GM12878 (cell line): ENCODE measurements around the gene LIN7A. TPM values are rescaled to one million over a fixed set of nuclear protein-coding genes. Genes with fewer than 3 reads are reported as not detected.

ENCODE experiments used
- ATAC-seq: fragments of 200-7000 bp; cut with Tn5 transposase; 3 replicates; pipeline ENCODE4 v1.9.1; 2020; ENCODE audit warnings: mild to moderate bottlenecking, moderate library complexity
- BruUV-seq: library from RNA; stranded (reverse); fragments of 400-500 nt; replicated peaks from 2 replicates; lab custom pipeline; 2021; lab: Mats Ljungman, UMichigan
- CTCF ChIA-PET: fragments of 300-600 bp; sonication (Branson Sonifier 250); formaldehyde crosslinking; extraction: SDS; loops from one replicate; lab custom pipeline; 2021; ENCODE audit warnings: inconsistent platforms; lab: Yijun Ruan, JAX
- POLR2A ChIA-PET: fragments of 350-600 bp; formaldehyde crosslinking; extraction: SDS; loops from one replicate; lab custom pipeline; 2021; ENCODE audit warnings: inconsistent platforms; lab: Charles Lee
- RAD21 ChIA-PET: fragments of 300-600 bp; sonication (Branson Sonifier 250); formaldehyde crosslinking; loops from one replicate; lab custom pipeline; 2023; ENCODE audit warnings: antibody characterized with exemption; ENCODE audit not compliant: unreplicated experiment; lab: Charles Lee
- SMC1A ChIA-PET: fragments of 300-600 bp; sonication (Branson Sonifier 250); formaldehyde crosslinking; loops from one replicate; lab custom pipeline; 2023; ENCODE audit not compliant: unreplicated experiment, uncharacterized antibody; lab: Charles Lee
- DNase-seq: peaks from one replicate; pipeline ENCODE4 v3.0.0-alpha.2; 2011; ENCODE audit warnings: low read depth, low spot score
- FAIRE-seq: peaks from 3 replicates; lab custom pipeline; 2011; peaks lifted over from hg19 to GRCh38; lab: Jason Lieb, UNC
- H2AFZ ChIP-seq: 2 replicates; pipeline ENCODE4 v1.6.0; 2011; ENCODE audit warnings: low read depth, low read length, control low read depth; ENCODE audit not compliant: control insufficient read depth
- H3K27ac ChIP-seq: 2 replicates; pipeline ENCODE4 v1.5.1; 2011; ENCODE audit warnings: control low read depth; ENCODE audit not compliant: control insufficient read depth, insufficient read depth
- H3K27me3 ChIP-seq, 2 experiments: replicated peaks in 1 of 2; 2 replicates each; pipeline versions ENCODE4 v1.6.0 to v1.6.1; 2011; ENCODE audit warnings: low read length in 1 of 2; ENCODE audit not compliant: control insufficient read depth in 2 of 2, insufficient read depth in 2 of 2
- H3K36me3 ChIP-seq, 2 experiments: 2 replicates each; pipeline ENCODE4 v1.5.1; 2011; ENCODE audit warnings: low read length in 1 of 2; ENCODE audit not compliant: control insufficient read depth in 2 of 2, insufficient read depth in 2 of 2
- H3K4me1 ChIP-seq: 2 replicates; pipeline ENCODE4 v1.6.1; 2011; ENCODE audit warnings: mild to moderate bottlenecking, low read length, moderate library complexity, mixed read lengths; ENCODE audit not compliant: control insufficient read depth, insufficient read depth
- H3K4me2 ChIP-seq: 2 replicates; pipeline ENCODE4 v1.6.0; 2011; ENCODE audit warnings: control low read depth; ENCODE audit not compliant: control insufficient read depth, insufficient read depth
- H3K4me3 ChIP-seq: fragments of 200-600 bp; sonication (generic); 2 replicates; pipeline ENCODE4 v1.5.1; 2016
- H3K79me2 ChIP-seq: 2 replicates; pipeline ENCODE4 v1.6.0; 2011; ENCODE audit warnings: low read length; ENCODE audit not compliant: control insufficient read depth, insufficient read depth
- H3K9ac ChIP-seq: 2 replicates; pipeline ENCODE4 v1.8.0; 2011; ENCODE audit warnings: low read length, control low read depth, mixed read lengths; ENCODE audit not compliant: control insufficient read depth, insufficient read depth
- H3K9me3 ChIP-seq: replicated peaks from 3 replicates; pipeline ENCODE4 v1.5.1; 2011; ENCODE audit warnings: mild to moderate bottlenecking, low read length; ENCODE audit not compliant: control insufficient read depth, insufficient read depth
- H4K20me1 ChIP-seq: 2 replicates; pipeline ENCODE4 v1.6.0; 2011; ENCODE audit not compliant: control insufficient read depth, insufficient read depth
- BACH1 ChIP-seq: fragments of 450-650 bp; IDR thresholded peaks from 2 replicates; pipeline ENCODE4 v1.6.1; 2017; ENCODE audit warnings: mild to moderate bottlenecking, borderline replicate concordance
- CBFB ChIP-seq: IDR thresholded peaks from 2 replicates; pipeline ENCODE4 v1.6.1; 2016; ENCODE audit warnings: antibody characterized with exemption, low read depth
- CREB1 ChIP-seq: IDR thresholded peaks from 2 replicates; pipeline ENCODE4 v1.6.1; 2012; ENCODE audit warnings: low read depth, mild to moderate bottlenecking, inconsistent platforms
- DPF2 ChIP-seq: fragments of 450-650 bp; IDR thresholded peaks from 2 replicates; pipeline ENCODE4 v1.6.1; 2017; ENCODE audit warnings: mild to moderate bottlenecking
- E4F1 ChIP-seq: fragments of 450-650 bp; IDR thresholded peaks from 2 replicates; pipeline ENCODE4 v1.6.1; 2018; ENCODE audit warnings: borderline replicate concordance, mild to moderate bottlenecking; ENCODE audit not compliant: partially characterized antibody
- EP300 ChIP-seq, 2 experiments: fragments of 150-350 bp in 1 of 2; IDR thresholded peaks; 2 replicates each; pipeline ENCODE4 v1.6.1; 2011 to 2012; ENCODE audit warnings: low read depth in 2 of 2, low read length in 2 of 2, borderline replicate concordance in 1 of 2, improper control_type of control experiment in 1 of 2, inconsistent platforms in 1 of 2; ENCODE audit not compliant: control insufficient read depth in 1 of 2
- ESRRA ChIP-seq: IDR thresholded peaks from 2 replicates; pipeline ENCODE4 v1.6.1; 2012; ENCODE audit warnings: mild to moderate bottlenecking, low read length, improper control_type of control experiment
- HDAC2 ChIP-seq: fragments of 200-600 bp; sonication (generic); IDR thresholded peaks from 2 replicates; pipeline ENCODE4 v1.6.1; 2017
- HDGF ChIP-seq: fragments of 450-650 bp; IDR thresholded peaks from 2 replicates; pipeline ENCODE4 v1.6.1; 2016; ENCODE audit warnings: antibody characterized with exemption
- HSF1 ChIP-seq: fragments of 150-350 bp; IDR thresholded peaks from 2 replicates; pipeline ENCODE4 v1.6.1; 2014; ENCODE audit warnings: mild to moderate bottlenecking, low read depth, low read length
- IRF4 ChIP-seq: IDR thresholded peaks from 2 replicates; pipeline ENCODE4 v1.6.1; 2011; ENCODE audit warnings: low read depth, low read length
- MTA2 ChIP-seq: fragments of 450-650 bp; IDR thresholded peaks from 2 replicates; pipeline ENCODE4 v1.6.1; 2016; ENCODE audit warnings: low read depth, mild to moderate bottlenecking, moderate library complexity
- RAD21 ChIP-seq: IDR thresholded peaks from 2 replicates; pipeline ENCODE4 v1.6.1; 2011; ENCODE audit warnings: mild to moderate bottlenecking, low read depth, low read length, moderate library complexity; ENCODE audit not compliant: insufficient read depth
- RCOR1 ChIP-seq: conservative IDR thresholded peaks from 2 replicates; pipeline ENCODE4 v1.6.1; 2012; ENCODE audit warnings: low read depth, low read length, improper control_type of control experiment
- SMAD1 ChIP-seq: fragments of 450-650 bp; IDR thresholded peaks from 2 replicates; pipeline ENCODE4 v1.6.1; 2018; ENCODE audit warnings: mild to moderate bottlenecking, low read depth; ENCODE audit not compliant: partially characterized antibody
- TAF1 ChIP-seq: IDR thresholded peaks from 2 replicates; pipeline ENCODE4 v1.6.1; 2011; ENCODE audit warnings: mild to moderate bottlenecking, low read depth, low read length, borderline replicate concordance
- TCF3 ChIP-seq: IDR thresholded peaks from 2 replicates; pipeline ENCODE4 v1.6.1; 2012; ENCODE audit warnings: low read depth, mild to moderate bottlenecking, low read length, borderline replicate concordance; ENCODE audit not compliant: insufficient read depth
- WGBS: methylation state at CpG from one replicate; pipeline ENCODE4 v1.1.6; 2016; ENCODE audit warnings: low lambda C conversion rate; ENCODE audit not compliant: insufficient replicate concordance, insufficient coverage; ENCODE audit errors: missing lambda C conversion rate; 5-methylcytosine and 5-hydroxymethylcytosine counted together
- in situ Hi-C: fragments of 300-500 bp; cut with MboI; formaldehyde crosslinking; loops from 9 replicates; pipeline ENCODE4 v1.14.3; 2018; ENCODE audit warnings: mixed read lengths
- intact Hi-C: fragments of 100-400 bp; cut with micrococcal nuclease; formaldehyde crosslinking; loops from one replicate; pipeline ENCODE4 v1.14.2; 2022; ENCODE audit not compliant: unreplicated experiment
- polyA plus RNA-seq, 11 experiments: library from polyadenylated mRNA; depleted of rRNA in 4 of 11; unstranded in 6 of 11; stranded (reverse) in 5 of 11; fragments of >200 nt; fragmentation: Nextera tagmentation in 4 of 11; fragmentation: Illumina TruSeq in 1 of 11; extraction: Ambion mirVana in 4 of 11; extraction: Trizol in 1 of 11; gene quantifications; 1 replicate in 1 of 11; 2 replicates in 10 of 11; pipeline versions ENCODE4 v1.2.1 to v1.2.3, GENCODE V29; 2011 to 2016; ENCODE audit warnings: inconsistent platforms in 2 of 11, missing spikeins in 2 of 11, low read depth in 1 of 11
- total RNA-seq, 4 experiments: library from RNA; depleted of rRNA in 3 of 4; stranded (reverse); fragments of >200 nt in 3 of 4; fragmentation: Illumina TruSeq in 1 of 4; extraction: Trizol in 1 of 4; gene quantifications; 2 replicates each; pipeline versions ENCODE4 v1.2.1 to v1.2.3, GENCODE V29; 2013 to 2021

The LIN7A gene
- total and polyA plus RNA-seq, 10 of the 15 experiments (the other 5 are each of a cell fraction or from before 2014, with no cell fraction given) = 0.04 to 0.93 (median 0.35) TPM; not detected in 1

- no peaks in the 10 kb centered on the region for H3K27me3 ChIP-seq
- FAIRE-seq (no peak), DNase-seq (no peak), ATAC-seq (no peak)
- in situ Hi-C loops = loop anchor here (25.0 kb wide), 1 partner anchor 1557 kb away; the partner anchor contains the start of genes CCDC59 and METTL25
- 82% methylated on average over 4 of the region's 4 CpGs for WGBS
- no peaks in the 10 kb centered on the region for H3K36me3 ChIP-seq
- TF ChIP-seq BACH1 = no peak
- TF ChIP-seq HSF1 = no peak
- TF ChIP-seq IRF4 = no peak
- no peak for TF ChIP-seq TAF1
- TF ChIP-seq HDAC2 = no peak
- no peak for TF ChIP-seq DPF2
- TF ChIP-seq EP300 (IDR thresholded peaks at IDR 0.05; ENCODE audit: borderline replicate concordance in 1 of 2, control insufficient read depth in 1 of 2, low read depth in 2 of 2, low read length in 2 of 2) = no peak
- TF ChIP-seq MTA2 = no peak
- TF ChIP-seq CBFB = no peak
- no peak for TF ChIP-seq RAD21
- TF ChIP-seq RCOR1 = no peak
- TF ChIP-seq CREB1 = no peak
- no peak for TF ChIP-seq ESRRA
- no peak for TF ChIP-seq SMAD1
- TF ChIP-seq E4F1 = no peak
- no peak for TF ChIP-seq TCF3
- no peak for TF ChIP-seq HDGF
- ChIA-PET SMC1A (interaction anchor here (0.8 to 2.8 kb wide), 2 partner anchors 10 to 27 kb away, joined by 3 to 19 read pairs; no protein-coding TSS in a partner anchor), CTCF (no interaction called here), POLR2A (no interaction called here), RAD21 (no interaction called here)
- BruUV-seq = no TSS peak
- no peak overlapping the region for H3K4me3 ChIP-seq
- H3K9ac ChIP-seq = no peak overlapping the region
- H2AFZ ChIP-seq = no peak overlapping the region
- intact Hi-C loops = loop anchor here (5.0 kb wide), 1 partner anchor 38 kb away; no protein-coding TSS in a partner anchor
- peaks cover 10% of the 10 kb centered on the region for H3K4me1 ChIP-seq
- H3K27ac ChIP-seq = no peak overlapping the region
- no peak overlapping the region for H3K4me2 ChIP-seq
- peaks cover 2% of the 10 kb centered on the region; the same call in 2 of the 3 replicates for H3K9me3 ChIP-seq
- no peaks in the 10 kb centered on the region for H4K20me1 ChIP-seq
- H3K79me2 ChIP-seq = no peaks in the 10 kb centered on the region
Measured at GRCh38 chr12:80805106-80805505, 132.6 kb downstream of the LIN7A start.
